Neural progenitor cell (in vitro differentiated cells): ENCODE data around the gene DUOX1. TPM values are rescaled to one million over a fixed set of nuclear protein-coding genes. Genes with fewer than 3 reads are reported as not detected.

Experiments
- DNase-seq: peaks from one replicate; pipeline ENCODE4 v3.0.0-alpha.2; 2016; ENCODE audit warnings: low spot score
- H2AFZ ChIP-seq: fragments of 200-600 bp; sonication (generic); replicated peaks from 2 replicates; pipeline ENCODE4 v1.6.1; 2016; ENCODE audit warnings: antibody characterized with exemption
- H3F3A ChIP-seq: fragments of 200-600 bp; sonication (generic); 2 replicates; pipeline ENCODE4 v1.6.1; 2016; ENCODE audit warnings: antibody characterized with exemption, low read depth
- H3K27ac ChIP-seq: fragments of 200-600 bp; sonication (generic); 2 replicates; pipeline ENCODE4 v1.5.1; 2016; ENCODE audit warnings: mild to moderate bottlenecking
- H3K27me3 ChIP-seq: fragments of 200-600 bp; sonication (generic); 2 replicates; pipeline ENCODE4 v1.6.1; 2016; ENCODE audit warnings: mild to moderate bottlenecking, moderate library complexity
- H3K36me3 ChIP-seq: fragments of 200-600 bp; sonication (generic); 2 replicates; pipeline ENCODE4 v1.5.1; 2016
- H3K4me1 ChIP-seq: fragments of 200-600 bp; sonication (generic); 2 replicates; pipeline ENCODE4 v1.6.1; 2016; ENCODE audit warnings: mixed run types
- H3K4me2 ChIP-seq: fragments of 200-600 bp; sonication (generic); 2 replicates; pipeline ENCODE4 v1.6.1; 2016
- H3K4me3 ChIP-seq: fragments of 200-600 bp; sonication (generic); 2 replicates; pipeline ENCODE4 v1.5.1; 2016
- H3K79me2 ChIP-seq: fragments of 200-600 bp; sonication (generic); 2 replicates; pipeline ENCODE4 v1.6.1; 2016; ENCODE audit warnings: low read depth
- H3K9ac ChIP-seq: fragments of 200-600 bp; sonication (generic); 2 replicates; pipeline ENCODE4 v1.6.1; 2016
- H3K9me3 ChIP-seq: fragments of 200-600 bp; sonication (generic); 2 replicates; pipeline ENCODE4 v1.5.1; 2016; ENCODE audit warnings: low read depth
- H4K20me1 ChIP-seq: fragments of 200-600 bp; sonication (generic); 2 replicates; pipeline ENCODE4 v1.6.1; 2016; ENCODE audit warnings: low read depth
- H3K27ac Mint-ChIP-seq: 3 replicates; pipeline ENCODE4 v1.8.0; 2021; ENCODE audit warnings: mixed read lengths
- H3K27me3 Mint-ChIP-seq: 2 replicates; pipeline ENCODE4 v1.8.0; 2022; ENCODE audit warnings: low read depth, mild to moderate bottlenecking, inconsistent platforms, moderate library complexity, mixed read lengths; ENCODE audit not compliant: insufficient read depth
- H3K36me3 Mint-ChIP-seq: 3 replicates; pipeline ENCODE4 v1.8.0; 2021; ENCODE audit warnings: mixed read lengths
- H3K4me1 Mint-ChIP-seq: 3 replicates; pipeline ENCODE4 v1.8.0; 2021; ENCODE audit warnings: mixed read lengths
- H3K4me3 Mint-ChIP-seq: 3 replicates; pipeline ENCODE4 v1.8.0; 2021; ENCODE audit warnings: mild to moderate bottlenecking, moderate library complexity, mixed read lengths
- H3K9me3 Mint-ChIP-seq: 3 replicates; pipeline ENCODE4 v1.8.0; 2020; ENCODE audit warnings: mixed read lengths
- EZH2 ChIP-seq: fragments of 200-600 bp; sonication (generic); IDR thresholded peaks from 2 replicates; pipeline ENCODE4 v1.6.1; 2017; ENCODE audit warnings: antibody characterized with exemption, mild to moderate bottlenecking, moderate library complexity
- EZH2phosphoT487 ChIP-seq: fragments of 200-600 bp; sonication (generic); IDR thresholded peaks from 2 replicates; pipeline ENCODE4 v1.6.1; 2017; ENCODE audit warnings: antibody characterized with exemption
- total RNA-seq: library from RNA; depleted of rRNA; stranded (reverse); fragments of >200 nt; gene quantifications from 2 replicates; pipeline ENCODE4 v1.2.3, GENCODE V29; 2015; ENCODE audit warnings: low replicate concordance
- TF ChIP-seq, protein P1 (sequence below): fragments of 200-600 bp; sonication (generic); IDR thresholded peaks from 2 replicates; pipeline ENCODE4 v1.5.1; 2017; ENCODE audit warnings: antibody characterized with exemption, mild to moderate bottlenecking

DUOX1 gene
- total RNA-seq, 1 donor from 2014 or later: 0.30 TPM

DNA sequence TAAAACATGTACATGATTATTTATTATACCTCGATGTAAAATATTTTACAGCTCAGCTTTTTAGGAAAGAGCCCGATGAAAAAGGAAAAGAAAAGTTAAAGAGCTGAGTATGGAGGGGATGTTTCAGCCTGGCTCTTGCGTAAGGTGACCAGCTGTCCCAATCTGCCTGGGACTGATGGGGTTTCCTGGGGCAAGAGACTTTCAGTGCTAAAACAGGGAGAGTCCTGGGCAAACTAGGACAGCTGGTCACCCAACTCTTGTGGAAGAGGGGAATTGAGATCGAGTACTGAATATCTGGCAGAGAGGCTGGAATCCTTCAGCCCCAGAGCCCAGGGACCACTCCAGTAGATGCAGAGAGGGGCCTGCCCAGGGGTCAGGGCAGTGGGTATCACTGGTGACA, 36.8 kb upstream of the DUOX1 start:
- H3K36me3 Mint-ChIP-seq: no peaks in the 10 kb centered on the region
- H3K27me3 Mint-ChIP-seq: peaks cover 10% of the 10 kb centered on the region
- no peaks in the 10 kb centered on the region for H3K4me1 ChIP-seq
- no peak overlapping the region for H3K4me2 ChIP-seq
- no peak overlapping the region for H3K27ac Mint-ChIP-seq
- H3K27ac ChIP-seq: no peak overlapping the region
- no peak overlapping the region for H2AFZ ChIP-seq
- no peak overlapping the region for H3K9ac ChIP-seq
- H3K4me3 ChIP-seq: no peak overlapping the region
- peaks cover 12% of the 10 kb centered on the region for H3K27me3 ChIP-seq
- H3F3A ChIP-seq: no peaks in the 10 kb centered on the region
- TF ChIP-seq EZH2 (no peak), EZH2phosphoT487 (no peak)
- H3K4me1 Mint-ChIP-seq: no peaks in the 10 kb centered on the region
- no peak overlapping the region for H3K4me3 Mint-ChIP-seq
- no peaks in the 10 kb centered on the region for H3K36me3 ChIP-seq
- no peaks in the 10 kb centered on the region for H4K20me1 ChIP-seq
- H3K9me3 ChIP-seq: no peaks in the 10 kb centered on the region
- H3K79me2 ChIP-seq: no peaks in the 10 kb centered on the region
- no peaks in the 10 kb centered on the region for H3K9me3 Mint-ChIP-seq
- DNase-seq: no peak

DNA sequence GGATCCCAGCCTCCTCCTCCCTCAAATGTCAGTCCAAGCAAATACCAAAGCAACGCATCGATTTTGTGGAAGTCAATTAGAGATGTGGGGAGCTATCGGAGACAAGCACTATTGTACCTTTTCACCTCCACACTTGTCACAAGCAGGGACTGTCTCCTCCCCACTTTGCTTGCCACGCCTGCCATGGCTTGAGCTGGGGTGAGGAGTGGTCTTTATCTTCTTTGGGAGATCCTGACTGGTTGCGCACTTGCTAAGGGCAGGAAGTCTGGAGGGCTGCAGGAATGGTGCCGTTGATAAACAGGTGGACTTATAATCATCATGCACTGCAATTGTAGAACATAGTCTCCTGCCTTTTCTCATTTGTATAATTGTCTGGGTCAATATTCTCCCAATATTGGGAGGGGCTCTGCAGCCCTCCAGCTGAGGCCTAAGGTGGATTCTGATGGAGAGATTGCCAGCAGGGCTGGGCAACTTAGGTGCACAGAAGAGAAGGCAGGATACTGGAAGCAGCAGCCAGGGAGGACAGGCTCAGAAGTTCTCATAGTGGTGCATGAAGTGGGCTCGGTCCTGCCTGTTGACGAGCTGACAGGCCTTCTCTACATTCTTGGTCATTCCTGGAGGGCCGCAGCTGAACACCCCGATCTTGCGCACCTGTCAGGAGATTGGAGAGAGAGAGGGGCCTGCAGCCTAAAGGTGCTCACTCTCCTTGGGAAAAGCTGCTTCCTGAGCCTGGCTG, 36.0 kb upstream of the DUOX1 start:
- H3K9ac ChIP-seq: no peak overlapping the region
- TF ChIP-seq, protein P1, sequence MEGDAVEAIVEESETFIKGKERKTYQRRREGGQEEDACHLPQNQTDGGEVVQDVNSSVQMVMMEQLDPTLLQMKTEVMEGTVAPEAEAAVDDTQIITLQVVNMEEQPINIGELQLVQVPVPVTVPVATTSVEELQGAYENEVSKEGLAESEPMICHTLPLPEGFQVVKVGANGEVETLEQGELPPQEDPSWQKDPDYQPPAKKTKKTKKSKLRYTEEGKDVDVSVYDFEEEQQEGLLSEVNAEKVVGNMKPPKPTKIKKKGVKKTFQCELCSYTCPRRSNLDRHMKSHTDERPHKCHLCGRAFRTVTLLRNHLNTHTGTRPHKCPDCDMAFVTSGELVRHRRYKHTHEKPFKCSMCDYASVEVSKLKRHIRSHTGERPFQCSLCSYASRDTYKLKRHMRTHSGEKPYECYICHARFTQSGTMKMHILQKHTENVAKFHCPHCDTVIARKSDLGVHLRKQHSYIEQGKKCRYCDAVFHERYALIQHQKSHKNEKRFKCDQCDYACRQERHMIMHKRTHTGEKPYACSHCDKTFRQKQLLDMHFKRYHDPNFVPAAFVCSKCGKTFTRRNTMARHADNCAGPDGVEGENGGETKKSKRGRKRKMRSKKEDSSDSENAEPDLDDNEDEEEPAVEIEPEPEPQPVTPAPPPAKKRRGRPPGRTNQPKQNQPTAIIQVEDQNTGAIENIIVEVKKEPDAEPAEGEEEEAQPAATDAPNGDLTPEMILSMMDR: no peak
- TF ChIP-seq EZH2 (no peak), EZH2phosphoT487 (no peak)
- H3K4me2 ChIP-seq: no peak overlapping the region
- H3K36me3 ChIP-seq: no peaks in the 10 kb centered on the region
- peaks cover 12% of the 10 kb centered on the region for H3K27me3 ChIP-seq
- no peak overlapping the region for H3K27ac Mint-ChIP-seq
- H3K4me3 ChIP-seq: no peak overlapping the region
- H3K9me3 Mint-ChIP-seq: peaks cover 3% of the 10 kb centered on the region
- no peaks in the 10 kb centered on the region for H3K9me3 ChIP-seq
- peaks cover 10% of the 10 kb centered on the region for H3K27me3 Mint-ChIP-seq
- no peaks in the 10 kb centered on the region for H3K4me1 Mint-ChIP-seq
- H3K4me1 ChIP-seq: no peaks in the 10 kb centered on the region
- H2AFZ ChIP-seq: no peak overlapping the region
- H3K79me2 ChIP-seq: no peaks in the 10 kb centered on the region
- H4K20me1 ChIP-seq: no peaks in the 10 kb centered on the region
- H3K4me3 Mint-ChIP-seq: no peak overlapping the region
- no peaks in the 10 kb centered on the region for H3K36me3 Mint-ChIP-seq
- no peak overlapping the region for H3K27ac ChIP-seq
- DNase-seq: no peak
- no peaks in the 10 kb centered on the region for H3F3A ChIP-seq

DNA sequence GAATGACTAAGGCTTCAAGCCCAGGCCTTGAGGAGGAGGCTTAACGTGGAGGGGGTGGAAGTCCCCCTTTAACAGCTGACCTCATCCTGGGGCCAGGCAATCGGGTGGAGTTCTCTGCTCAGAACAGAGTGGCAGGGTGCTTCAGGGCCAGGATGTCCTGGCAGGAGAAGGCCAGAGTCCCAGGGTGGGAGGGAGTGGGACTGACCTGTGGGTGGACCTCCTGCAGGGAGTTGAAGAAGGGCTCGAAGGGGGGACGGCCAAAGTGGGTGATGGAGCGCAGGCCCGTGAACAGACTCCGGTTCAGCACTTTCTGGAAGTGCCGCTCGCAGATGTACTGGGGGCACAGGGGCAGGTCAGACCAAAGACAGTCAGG, 35.5 kb upstream of the DUOX1 start:
- Mint-ChIP-seq H3K36me3 (no peaks in the 10 kb centered on the region), H3K27ac (no peak overlapping the region), H3K27me3 (peaks cover 10% of the 10 kb centered on the region), H3K9me3 (peaks cover 3% of the 10 kb centered on the region), H3K4me1 (no peaks in the 10 kb centered on the region), H3K4me3 (no peak overlapping the region)
- H3K4me2 ChIP-seq: no peak overlapping the region
- TF ChIP-seq EZH2: no peak
- H3F3A ChIP-seq: no peaks in the 10 kb centered on the region
- H2AFZ ChIP-seq: no peak overlapping the region
- no peaks in the 10 kb centered on the region for H4K20me1 ChIP-seq
- no peaks in the 10 kb centered on the region for H3K36me3 ChIP-seq
- peaks cover 12% of the 10 kb centered on the region for H3K27me3 ChIP-seq
- no peaks in the 10 kb centered on the region for H3K79me2 ChIP-seq
- H3K4me3 ChIP-seq: no peak overlapping the region
- H3K9me3 ChIP-seq: no peaks in the 10 kb centered on the region
- no peak overlapping the region for H3K27ac ChIP-seq
- DNase-seq: no peak
- H3K4me1 ChIP-seq: no peaks in the 10 kb centered on the region
- no peak overlapping the region for H3K9ac ChIP-seq

DNA sequence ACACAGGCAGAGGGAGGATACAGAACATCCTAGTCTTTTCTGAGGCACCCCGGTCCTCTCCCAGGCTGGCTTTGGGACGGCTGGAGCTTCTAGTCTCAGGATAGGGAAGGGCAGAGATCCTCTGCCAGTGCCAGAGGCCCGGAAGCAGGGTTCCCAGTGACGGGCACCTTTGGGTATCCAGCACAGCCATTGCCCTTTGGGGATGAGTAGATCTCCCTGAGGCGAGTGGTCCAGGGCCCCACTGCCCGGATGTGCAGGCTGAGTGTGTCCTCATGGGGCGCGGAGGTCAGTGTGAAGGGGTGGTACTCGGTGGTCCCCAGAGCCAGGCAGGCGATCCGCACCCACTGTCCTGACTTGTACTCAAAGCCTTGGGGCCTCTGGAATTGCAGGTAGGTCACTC, 34.1 kb upstream of the DUOX1 start:
- H3K27me3 ChIP-seq: peaks cover 5% of the 10 kb centered on the region
- H3K79me2 ChIP-seq: no peaks in the 10 kb centered on the region
- H3K9me3 ChIP-seq: no peaks in the 10 kb centered on the region
- H4K20me1 ChIP-seq: no peaks in the 10 kb centered on the region
- H3K4me1 Mint-ChIP-seq: peaks cover 4% of the 10 kb centered on the region
- H3K27me3 Mint-ChIP-seq: peaks cover 15% of the 10 kb centered on the region
- H3K9ac ChIP-seq: no peak overlapping the region
- H3K4me3 ChIP-seq: no peak overlapping the region
- H3K36me3 Mint-ChIP-seq: no peaks in the 10 kb centered on the region
- DNase-seq: no peak
- no peak overlapping the region for H3K27ac Mint-ChIP-seq
- H3K4me3 Mint-ChIP-seq: no peak overlapping the region
- H3F3A ChIP-seq: no peaks in the 10 kb centered on the region
- TF ChIP-seq, protein P1: no peak
- TF ChIP-seq EZH2phosphoT487 (no peak), EZH2 (no peak)
- H3K9me3 Mint-ChIP-seq: peaks cover 3% of the 10 kb centered on the region
- no peak overlapping the region for H3K4me2 ChIP-seq
- H3K4me1 ChIP-seq: peaks cover under 1% of the 10 kb centered on the region
- H2AFZ ChIP-seq: no peak overlapping the region
- no peaks in the 10 kb centered on the region for H3K36me3 ChIP-seq
- H3K27ac ChIP-seq: no peak overlapping the region
